NT2/D1 (cell line): ENCODE data around the gene YY2.

Source experiments
- DNase-seq: peaks from one replicate; pipeline ENCODE4 v3.0.0-alpha.2; 2011; ENCODE audit warnings: low read depth, low spot score
- H3K27me3 ChIP-seq: 2 replicates; pipeline ENCODE4 v1.6.0; 2011; ENCODE audit warnings: mild to moderate bottlenecking; ENCODE audit not compliant: insufficient read length, insufficient read depth
- H3K36me3 ChIP-seq: 2 replicates; pipeline ENCODE4 v1.6.1; 2011; ENCODE audit warnings: mild to moderate bottlenecking, low read length, mixed read lengths; ENCODE audit not compliant: insufficient read depth, insufficient read length
- H3K4me1 ChIP-seq: 2 replicates; pipeline ENCODE4 v1.5.1; 2011; ENCODE audit not compliant: insufficient read depth, insufficient read length
- H3K4me3 ChIP-seq: 2 replicates; pipeline ENCODE4 v1.5.1; 2011; ENCODE audit warnings: low read depth; ENCODE audit not compliant: insufficient read length
- H3K9ac ChIP-seq: 2 replicates; pipeline ENCODE4 v1.6.0; 2011; ENCODE audit warnings: low read depth; ENCODE audit not compliant: insufficient read length
- H3K9me3 ChIP-seq: 2 replicates; pipeline ENCODE4 v1.5.1; 2011; ENCODE audit warnings: mild to moderate bottlenecking, low read length; ENCODE audit not compliant: insufficient read depth
- SUZ12 ChIP-seq: IDR thresholded peaks from 2 replicates; pipeline ENCODE4 v1.6.1; 2011; ENCODE audit not compliant: insufficient read length, insufficient read depth; ENCODE audit errors: extremely low read depth
- YY1 ChIP-seq: IDR thresholded peaks from 2 replicates; pipeline ENCODE4 v1.6.1; 2011; ENCODE audit not compliant: insufficient read length, insufficient read depth
- ZNF274 ChIP-seq: IDR thresholded peaks from 2 replicates; pipeline ENCODE4 v1.6.1; 2011; ENCODE audit warnings: mild to moderate bottlenecking, low read depth, low read length

YY2 gene

GRCh38 chrX:21831496-21831895 is 24.3 kb upstream of the YY2 start:
- Histone ChIP-seq H3K4me1 (no peaks in the 10 kb centered on the region), H3K9ac (no peak overlapping the region)
- no peak for DNase-seq

GRCh38 chrX:21837056-21837455 is 18.7 kb upstream of the YY2 start:
- Histone ChIP-seq H3K4me1 (no peaks in the 10 kb centered on the region), H3K36me3 (peaks cover 10% of the 10 kb centered on the region), H3K4me3 (no peak overlapping the region), H3K9ac (no peak overlapping the region), H3K9me3 (no peaks in the 10 kb centered on the region), H3K27me3 (no peaks in the 10 kb centered on the region)
- no peak for DNase-seq
- no peak for TF ChIP-seq YY1
- no peak for TF ChIP-seq ZNF274
- no peak for TF ChIP-seq SUZ12

More at GRCh38 chrX:21831496-21831895, 24.3 kb upstream of the YY2 start:
- H3K4me3 ChIP-seq, result no peak overlapping the region
- no peaks in the 10 kb centered on the region for H3K36me3 ChIP-seq
- no peaks in the 10 kb centered on the region for H3K27me3 ChIP-seq
- TF ChIP-seq SUZ12, result no peak
- no peak for TF ChIP-seq YY1
- TF ChIP-seq ZNF274, result no peak
- no peaks in the 10 kb centered on the region for H3K9me3 ChIP-seq

GRCh38 chrX:21838937-21839333 is 16.9 kb upstream of the YY2 start:
- Histone ChIP-seq H3K4me1 (no peaks in the 10 kb centered on the region), H3K4me3 (peak overlapping the region; percentile 88)
- TF ChIP-seq SUZ12, result no peak
- TF ChIP-seq YY1, result no peak
- TF ChIP-seq ZNF274, result no peak

GRCh38 chrX:21839334-21840192 is 16.2 kb upstream of the YY2 start, which contains the start of gene MBTPS2:
Gene MBTPS2, plus strand, starts transcription at chrX:21839617. Its CDS starts 118 bp downstream, at chrX:21839735.
- Histone ChIP-seq H3K9me3 (no peaks in the 10 kb centered on the region), H3K4me1 (no peaks in the 10 kb centered on the region), H3K36me3 (peaks cover 26% of the 10 kb centered on the region), H3K27me3 (no peaks in the 10 kb centered on the region), H3K9ac (peak within 1 kb of the TSS; percentile 99), H3K4me3 (peak within 1 kb of the TSS; percentile 88)
- TF ChIP-seq ZNF274, result no peak
- TF ChIP-seq YY1, result no peak
- no peak for TF ChIP-seq SUZ12
- peak; percentile 87 for DNase-seq

More at GRCh38 chrX:21838937-21839333, 16.9 kb upstream of the YY2 start:
- peaks cover 21% of the 10 kb centered on the region for H3K36me3 ChIP-seq
- H3K9me3 ChIP-seq, result no peaks in the 10 kb centered on the region
- DNase-seq, result no peak
- H3K27me3 ChIP-seq, result no peaks in the 10 kb centered on the region
- H3K9ac ChIP-seq, result peak overlapping the region; percentile 99

GRCh38 chrX:21840193-21840545 is 15.6 kb upstream of the YY2 start:
- H3K4me3 ChIP-seq, result peak overlapping the region; percentile 88
- DNase-seq, result no peak
- H3K9me3 ChIP-seq, result no peaks in the 10 kb centered on the region
- H3K9ac ChIP-seq, result peak overlapping the region; percentile 99
- H3K27me3 ChIP-seq, result no peaks in the 10 kb centered on the region
- TF ChIP-seq SUZ12, result no peak
- no peak for TF ChIP-seq YY1
- TF ChIP-seq ZNF274, result no peak
- peaks cover 32% of the 10 kb centered on the region for H3K36me3 ChIP-seq
- H3K4me1 ChIP-seq, result no peaks in the 10 kb centered on the region

- Histone ChIP-seq H3K4me3 (no peak overlapping the region), H3K9me3 (no peaks in the 10 kb centered on the region), H3K36me3 (peaks cover 54% of the 10 kb centered on the region), H3K27me3 (no peaks in the 10 kb centered on the region), H3K4me1 (no peaks in the 10 kb centered on the region), H3K9ac (no peak overlapping the region)
- DNase-seq, result no peak
- no peak for TF ChIP-seq SUZ12
- TF ChIP-seq YY1, result no peak
- no peak for TF ChIP-seq ZNF274
Observed at GRCh38 chrX:21843179-21843578, 12.6 kb upstream of the YY2 start.

GRCh38 chrX:21845096-21845495 is 10.7 kb upstream of the YY2 start:
- no peak overlapping the region for H3K9ac ChIP-seq
- DNase-seq, result no peak
- no peaks in the 10 kb centered on the region for H3K9me3 ChIP-seq
- H3K4me3 ChIP-seq, result no peak overlapping the region
- H3K36me3 ChIP-seq, result peaks cover 54% of the 10 kb centered on the region
- TF ChIP-seq SUZ12 (no peak), YY1 (no peak), ZNF274 (no peak)
- no peaks in the 10 kb centered on the region for H3K4me1 ChIP-seq
- no peaks in the 10 kb centered on the region for H3K27me3 ChIP-seq
